Astrocyte (in vitro differentiated cells and primary cell): Measurements from ENCODE around the gene PRSS22.

Experiments
- EZH2 ChIP-seq: IDR thresholded peaks from 2 replicates; pipeline ENCODE4 v1.6.1; 2012; ENCODE audit warnings: mild to moderate bottlenecking, low read length, inconsistent platforms; ENCODE audit not compliant: insufficient read depth
- TF ChIP-seq, protein P1 (sequence below): IDR thresholded peaks from 2 replicates; pipeline ENCODE4 v1.5.1; 2011; ENCODE audit warnings: low read depth, mild to moderate bottlenecking, inconsistent platforms, low read length, moderate library complexity; ENCODE audit not compliant: insufficient read depth

DNA sequence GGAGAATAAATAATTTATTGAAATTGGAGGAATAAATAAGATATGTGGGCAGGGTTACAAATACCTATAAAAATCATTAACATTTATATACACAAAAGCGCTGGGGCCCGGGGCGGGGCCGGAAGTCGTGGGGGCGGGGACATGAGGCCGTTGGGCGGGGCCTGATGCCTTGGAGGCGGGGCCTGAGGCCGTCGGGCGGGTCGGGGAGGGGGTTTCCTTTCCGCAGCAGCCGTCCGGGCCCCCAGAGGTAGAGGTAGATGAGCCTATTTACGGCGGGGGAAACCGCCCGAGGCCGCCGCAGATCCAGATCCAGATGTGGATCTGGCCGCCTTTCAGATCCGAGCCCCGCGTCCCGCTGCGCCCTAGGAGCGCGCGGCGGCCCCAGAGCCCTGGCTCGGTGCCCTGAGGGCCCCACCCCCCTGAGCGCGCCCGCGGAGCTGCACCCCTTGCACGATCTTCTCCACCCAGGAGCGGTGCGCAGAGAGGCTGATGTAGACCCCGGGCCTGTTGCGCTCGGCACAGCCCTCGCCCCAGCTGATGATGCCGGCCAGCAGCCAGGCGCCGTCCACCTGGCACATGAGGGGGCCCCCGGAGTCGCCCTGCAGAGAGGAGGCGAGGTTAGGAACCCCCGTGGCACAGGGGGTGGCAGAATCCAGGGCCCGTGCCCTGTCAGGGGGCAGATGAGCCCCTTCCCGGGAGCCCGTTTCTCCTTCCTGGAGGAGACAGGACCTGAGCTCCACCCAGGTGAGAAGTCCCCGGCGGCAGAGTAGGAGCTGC is 5.1 kb downstream of the PRSS22 start:
- TF ChIP-seq, protein P1, sequence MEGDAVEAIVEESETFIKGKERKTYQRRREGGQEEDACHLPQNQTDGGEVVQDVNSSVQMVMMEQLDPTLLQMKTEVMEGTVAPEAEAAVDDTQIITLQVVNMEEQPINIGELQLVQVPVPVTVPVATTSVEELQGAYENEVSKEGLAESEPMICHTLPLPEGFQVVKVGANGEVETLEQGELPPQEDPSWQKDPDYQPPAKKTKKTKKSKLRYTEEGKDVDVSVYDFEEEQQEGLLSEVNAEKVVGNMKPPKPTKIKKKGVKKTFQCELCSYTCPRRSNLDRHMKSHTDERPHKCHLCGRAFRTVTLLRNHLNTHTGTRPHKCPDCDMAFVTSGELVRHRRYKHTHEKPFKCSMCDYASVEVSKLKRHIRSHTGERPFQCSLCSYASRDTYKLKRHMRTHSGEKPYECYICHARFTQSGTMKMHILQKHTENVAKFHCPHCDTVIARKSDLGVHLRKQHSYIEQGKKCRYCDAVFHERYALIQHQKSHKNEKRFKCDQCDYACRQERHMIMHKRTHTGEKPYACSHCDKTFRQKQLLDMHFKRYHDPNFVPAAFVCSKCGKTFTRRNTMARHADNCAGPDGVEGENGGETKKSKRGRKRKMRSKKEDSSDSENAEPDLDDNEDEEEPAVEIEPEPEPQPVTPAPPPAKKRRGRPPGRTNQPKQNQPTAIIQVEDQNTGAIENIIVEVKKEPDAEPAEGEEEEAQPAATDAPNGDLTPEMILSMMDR = no peak
- TF ChIP-seq EZH2 = no peak
